ENCODE measurements around the gene ZNF439. TPM values are rescaled to one million over a fixed set of nuclear protein-coding genes. Genes with fewer than 3 reads are reported as not detected.
"Not testable (repeated sequence)": the region's sequence is repeated elsewhere in the genome, so short reads cannot be mapped to it uniquely, and the experiment has no call there.

ZNF439 gene
- total and polyA plus RNA-seq, 3 donors from 2014 or later: 5.9 to 20.1 (median 17.1) TPM

- 93 to 97% methylated on average over 8 of the region's 8 CpGs for WGBS, 2 donors
- H3K4me3 ChIP-seq: no peak overlapping the region
- intact Hi-C loops (cut with DNase I; ENCODE audit: low total_unique reads): no loop called here
- no peaks in the 10 kb centered on the region for H3K27me3 ChIP-seq
- no peaks in the 10 kb centered on the region for H3K9me3 ChIP-seq
- H3K27ac ChIP-seq: no peak overlapping the region
- H3K36me3 ChIP-seq (ENCODE audit: low read depth, missing control alignments): no peaks in the 10 kb centered on the region
- H3K4me1 ChIP-seq: no peaks in the 10 kb centered on the region
- no peak for DNase-seq
- TF ChIP-seq, protein P1, sequence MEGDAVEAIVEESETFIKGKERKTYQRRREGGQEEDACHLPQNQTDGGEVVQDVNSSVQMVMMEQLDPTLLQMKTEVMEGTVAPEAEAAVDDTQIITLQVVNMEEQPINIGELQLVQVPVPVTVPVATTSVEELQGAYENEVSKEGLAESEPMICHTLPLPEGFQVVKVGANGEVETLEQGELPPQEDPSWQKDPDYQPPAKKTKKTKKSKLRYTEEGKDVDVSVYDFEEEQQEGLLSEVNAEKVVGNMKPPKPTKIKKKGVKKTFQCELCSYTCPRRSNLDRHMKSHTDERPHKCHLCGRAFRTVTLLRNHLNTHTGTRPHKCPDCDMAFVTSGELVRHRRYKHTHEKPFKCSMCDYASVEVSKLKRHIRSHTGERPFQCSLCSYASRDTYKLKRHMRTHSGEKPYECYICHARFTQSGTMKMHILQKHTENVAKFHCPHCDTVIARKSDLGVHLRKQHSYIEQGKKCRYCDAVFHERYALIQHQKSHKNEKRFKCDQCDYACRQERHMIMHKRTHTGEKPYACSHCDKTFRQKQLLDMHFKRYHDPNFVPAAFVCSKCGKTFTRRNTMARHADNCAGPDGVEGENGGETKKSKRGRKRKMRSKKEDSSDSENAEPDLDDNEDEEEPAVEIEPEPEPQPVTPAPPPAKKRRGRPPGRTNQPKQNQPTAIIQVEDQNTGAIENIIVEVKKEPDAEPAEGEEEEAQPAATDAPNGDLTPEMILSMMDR (IDR thresholded peaks at IDR 0.05): no peak
Measured at GRCh38 chr19:11868188-11868587, 19.7 kb downstream of the ZNF439 start.

- Histone ChIP-seq H3K4me3 (no peak overlapping the region), H3K27me3 (no peaks in the 10 kb centered on the region), H3K9me3 (no peaks in the 10 kb centered on the region), H3K36me3 (ENCODE audit: low read depth, missing control alignments) (no peaks in the 10 kb centered on the region), H3K27ac (no peak overlapping the region), H3K4me1 (no peaks in the 10 kb centered on the region)
- TF ChIP-seq, protein P1 (IDR thresholded peaks at IDR 0.05): no peak
- TF ChIP-seq POLR2A (IDR thresholded peaks at IDR 0.05): no peak
- intact Hi-C loops (cut with DNase I; ENCODE audit: low total_unique reads): no loop called here
- WGBS, 2 donors: 92 to 94% methylated on average over 9 of the region's 9 CpGs
- no peak for DNase-seq
Measured at GRCh38 chr19:11872624-11873023, 24.1 kb downstream of the ZNF439 start.

GRCh38 chr19:11873762-11874161 is 25.2 kb downstream of the ZNF439 start:
- Histone ChIP-seq H3K36me3 (ENCODE audit: low read depth, missing control alignments) (no peaks in the 10 kb centered on the region), H3K27me3 (no peaks in the 10 kb centered on the region), H3K9me3 (no peaks in the 10 kb centered on the region), H3K27ac (no peak overlapping the region), H3K4me3 (no peak overlapping the region), H3K4me1 (no peaks in the 10 kb centered on the region)
- no peak for DNase-seq
- no peak for TF ChIP-seq POLR2A (IDR thresholded peaks at IDR 0.05)
- TF ChIP-seq, protein P1 (IDR thresholded peaks at IDR 0.05): no peak
- intact Hi-C loops (cut with DNase I; ENCODE audit: low total_unique reads): no loop called here
- 90 to 92% methylated on average over 1 of the region's 1 CpG for WGBS, 2 donors

DNA sequence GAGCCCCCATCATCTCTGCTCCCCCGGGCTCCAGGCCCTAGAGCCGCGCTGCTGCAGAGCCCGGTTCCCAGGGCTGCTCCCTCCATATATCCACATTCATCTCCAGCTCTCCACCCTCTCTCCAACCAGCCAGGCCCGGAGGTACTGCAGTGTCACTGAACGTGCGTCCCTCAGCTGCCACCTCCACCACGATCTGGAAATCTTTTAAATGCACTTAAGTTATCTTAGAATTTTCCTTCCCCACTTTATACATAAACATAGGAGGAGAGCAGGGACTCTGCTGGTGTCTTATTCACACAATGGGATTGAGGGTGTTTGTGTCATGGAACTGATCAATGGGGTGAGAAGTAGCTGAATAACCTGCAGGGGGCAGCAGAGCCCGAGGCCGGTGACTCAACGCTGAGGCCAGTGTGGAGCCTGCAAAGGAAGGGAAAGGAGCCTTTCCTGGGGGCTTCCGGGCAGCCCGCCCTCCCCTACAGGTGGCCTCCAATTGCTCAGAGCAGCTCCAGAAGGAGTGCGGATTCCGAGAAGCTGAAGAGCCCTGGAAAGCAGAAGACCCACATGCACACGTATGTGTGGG is 31.3 kb downstream of the ZNF439 start:
- H3K36me3 ChIP-seq (ENCODE audit: low read depth, missing control alignments); H3K27me3 ChIP-seq; H3K9me3 ChIP-seq; H3K27ac ChIP-seq; intact Hi-C loops (cut with DNase I; ENCODE audit: low total_unique reads); H3K4me1 ChIP-seq: not testable (repeated sequence)
- H3K4me3 ChIP-seq: peak overlapping the region in 1 of 2 donors; percentile 12
- peak; percentile 60 for DNase-seq
- TF ChIP-seq, protein P1 (IDR thresholded peaks at IDR 0.05): peak in 2 of 3 experiments; percentile 34 to 36
- WGBS, 2 donors: 64% methylated on average over 16 of the region's 16 CpGs

DNA sequence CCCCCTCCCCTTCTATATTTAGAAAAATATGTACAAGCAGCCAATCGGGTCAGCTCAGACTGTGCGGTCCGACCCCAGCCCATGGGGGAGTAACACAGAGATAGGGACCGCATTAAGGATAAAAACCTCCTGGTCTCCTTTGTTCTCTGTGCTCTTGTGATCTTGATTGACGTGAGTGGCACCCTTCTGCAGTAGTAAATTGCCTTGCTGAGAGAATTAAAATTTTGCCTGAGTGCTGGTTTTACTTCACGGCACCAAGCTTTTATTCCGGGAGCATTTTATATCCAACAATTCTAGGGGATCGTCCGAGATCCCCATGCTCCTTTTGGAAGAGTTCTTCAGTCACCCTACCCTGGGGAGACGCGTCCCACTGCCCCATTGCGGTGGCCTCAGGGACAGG is 32.1 kb downstream of the ZNF439 start:
- Histone ChIP-seq H3K9me3 (no peaks in the 10 kb centered on the region), H3K4me3 (peak overlapping the region in 1 of 2 donors; percentile 12), H3K36me3 (ENCODE audit: low read depth, missing control alignments) (no peaks in the 10 kb centered on the region), H3K27me3 (no peaks in the 10 kb centered on the region), H3K27ac (no peak overlapping the region), H3K4me1 (no peaks in the 10 kb centered on the region)
- TF ChIP-seq POLR2A (IDR thresholded peaks at IDR 0.05): no peak
- TF ChIP-seq, protein P1 (IDR thresholded peaks at IDR 0.05): no peak
- 50 to 63% methylated on average over 11 to 12 of the region's 12 CpGs for WGBS, 2 donors
- intact Hi-C loops (cut with DNase I; ENCODE audit: low total_unique reads): no loop called here
- no peak for DNase-seq
